ENCODE data around the gene CAMTA1. TPM values are rescaled to one million over a fixed set of nuclear protein-coding genes. Genes with fewer than 3 reads are reported as not detected.
A peak's percentile ranks its signal among the peaks of the same experiment; 100 is the strongest.

The CAMTA1 gene
- total RNA-seq, 1 experiment from 2014 or later, result 102 TPM

DNA sequence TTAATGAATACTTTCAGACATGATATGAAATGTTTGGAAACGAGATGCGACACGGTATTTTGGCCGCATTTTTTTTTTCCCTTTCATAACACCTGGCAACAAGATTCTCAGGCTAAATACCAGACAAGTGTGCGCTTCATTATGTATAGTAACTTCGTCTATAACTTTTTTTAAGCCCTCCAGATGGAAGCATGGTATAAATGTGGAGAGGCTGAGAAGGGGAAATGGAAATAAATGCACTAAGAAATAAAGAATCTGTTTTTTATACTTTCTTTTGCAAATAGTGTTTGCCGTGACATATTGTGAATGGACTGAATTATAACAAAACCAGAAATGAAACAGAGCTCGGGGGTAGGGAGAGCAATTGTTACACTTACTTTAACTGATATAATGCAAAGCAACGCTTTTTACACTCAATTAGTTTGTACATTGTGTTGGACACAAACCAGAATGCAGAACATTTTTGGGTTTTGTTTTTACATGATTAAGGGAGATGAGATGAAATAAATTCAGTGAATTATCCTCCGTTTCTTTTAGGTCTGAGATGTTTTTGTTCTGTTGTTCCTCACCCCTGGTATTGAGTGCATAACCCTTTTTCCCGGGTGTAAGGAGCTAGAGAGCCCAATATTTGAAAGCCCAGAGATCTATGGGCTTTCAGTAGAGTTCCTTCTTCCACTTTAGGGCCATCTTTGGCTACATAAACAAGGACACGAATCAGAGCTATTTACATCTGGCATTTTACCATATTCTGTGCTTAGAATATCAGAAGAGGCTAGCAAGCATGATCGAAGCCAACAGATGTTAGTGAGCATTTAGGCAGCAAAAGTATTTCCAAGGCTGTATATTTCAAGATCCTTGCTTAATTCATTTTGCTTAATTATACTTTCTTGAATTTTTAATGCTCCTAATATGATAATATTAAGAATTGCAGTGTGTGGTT, 478.0 kb downstream of the CAMTA1 start:
- in situ Hi-C loops (cut with HindIII; ENCODE audit: low pct_unique_long_range_greater_than_20kb, low sequenced_read_pairs), result no loop called here
- DNase-seq (ENCODE audit: low read depth), result no peak

GRCh38 chr1:7264101-7264500, 478.8 kb downstream of the CAMTA1 start:
- in situ Hi-C loops (cut with HindIII; ENCODE audit: low pct_unique_long_range_greater_than_20kb, low sequenced_read_pairs), result no loop called here
- DNase-seq (ENCODE audit: low read depth), result no peak

DNA sequence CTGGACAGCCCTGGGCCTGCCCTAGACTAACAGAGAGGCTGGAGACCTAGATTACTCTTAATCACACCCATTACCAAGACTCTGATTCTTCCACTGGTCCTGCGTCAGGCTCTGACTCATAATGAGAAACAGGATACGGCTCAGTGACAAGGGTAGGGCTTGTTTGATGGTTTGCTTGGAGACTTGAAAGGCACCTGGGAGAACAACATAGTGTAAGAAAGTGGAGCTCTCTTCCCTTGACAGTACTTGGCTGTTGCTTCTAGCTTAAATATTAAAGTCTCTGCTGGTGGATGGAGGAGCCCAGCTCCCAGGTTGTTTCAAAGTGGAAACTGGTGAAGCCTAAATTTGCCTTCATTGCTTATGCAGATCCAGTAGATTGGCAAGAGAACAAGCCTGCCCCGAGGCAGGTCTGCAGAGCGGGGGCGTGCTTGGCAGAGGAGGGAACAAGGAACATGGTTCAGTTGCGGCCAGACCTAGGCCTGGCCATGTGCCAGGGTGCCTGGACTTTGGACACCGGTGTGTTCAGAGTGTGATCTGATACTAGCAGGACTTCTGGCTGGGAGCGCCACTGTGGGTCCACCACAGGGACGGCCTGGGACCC, 480.6 kb downstream of the CAMTA1 start:
- in situ Hi-C loops (cut with HindIII; ENCODE audit: low pct_unique_long_range_greater_than_20kb, low sequenced_read_pairs), result no loop called here
- peak; percentile 95 for DNase-seq (ENCODE audit: low read depth)

- no peak for DNase-seq (ENCODE audit: low read depth)
Observed at GRCh38 chr1:7266561-7266960, 481.3 kb downstream of the CAMTA1 start.

DNA sequence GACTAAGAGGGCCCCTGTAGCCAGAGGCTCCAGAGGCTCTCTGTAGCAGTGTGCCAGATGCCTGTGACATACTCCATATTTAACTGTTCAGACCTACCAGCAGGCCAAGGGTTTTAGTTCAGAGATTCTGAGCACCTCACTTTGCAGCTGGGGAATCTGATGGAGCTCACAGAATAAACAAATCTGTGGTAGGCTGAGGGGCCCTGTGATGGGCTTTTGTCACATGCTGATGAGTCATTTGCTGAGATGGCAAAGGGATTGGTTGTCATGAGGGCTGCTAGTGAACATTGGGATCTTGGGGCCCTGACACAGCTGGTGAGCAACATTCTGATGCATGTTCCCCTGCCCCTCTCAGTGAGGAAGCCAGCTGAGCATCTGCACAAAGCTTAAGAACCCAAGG, 482.2 kb downstream of the CAMTA1 start:
- in situ Hi-C loops (cut with HindIII; ENCODE audit: low pct_unique_long_range_greater_than_20kb, low sequenced_read_pairs), result no loop called here
- DNase-seq (ENCODE audit: low read depth), result peak; percentile 46

More at GRCh38 chr1:7266561-7266960, 481.3 kb downstream of the CAMTA1 start:
- in situ Hi-C loops (cut with HindIII; ENCODE audit: low pct_unique_long_range_greater_than_20kb, low sequenced_read_pairs), result no loop called here

DNA sequence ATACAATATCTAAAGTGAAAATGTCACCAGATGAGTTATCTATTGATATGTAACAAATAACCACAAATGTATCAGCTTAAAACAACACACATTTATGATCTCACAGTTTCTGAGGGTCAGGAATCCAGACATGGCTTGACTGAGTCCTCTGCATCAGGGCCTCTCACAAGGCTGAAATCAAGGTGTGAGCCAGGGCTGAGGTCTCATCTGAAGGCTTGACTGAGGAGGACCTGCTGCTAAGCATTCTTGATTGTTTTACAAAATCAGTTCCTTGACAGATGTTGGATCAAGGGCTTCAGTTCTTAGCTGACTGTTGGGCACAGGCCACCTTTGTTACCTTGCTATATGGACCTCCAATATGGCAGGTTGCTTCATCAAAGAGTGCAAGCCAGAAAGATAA, 483.7 kb downstream of the CAMTA1 start:
- in situ Hi-C loops (cut with HindIII; ENCODE audit: low pct_unique_long_range_greater_than_20kb, low sequenced_read_pairs), result no loop called here

GRCh38 chr1:7269525-7269924, 484.3 kb downstream of the CAMTA1 start:
- in situ Hi-C loops (cut with HindIII; ENCODE audit: low pct_unique_long_range_greater_than_20kb, low sequenced_read_pairs), result no loop called here
- DNase-seq (ENCODE audit: low read depth), result no peak

More for the DNA sequence above, 483.7 kb downstream of the CAMTA1 start:
- DNase-seq (ENCODE audit: low read depth), result no peak

GRCh38 chr1:7274256-7274655, 489.0 kb downstream of the CAMTA1 start:
- no peak for DNase-seq (ENCODE audit: low read depth)
- in situ Hi-C loops (cut with HindIII; ENCODE audit: low pct_unique_long_range_greater_than_20kb, low sequenced_read_pairs), result no loop called here

DNA sequence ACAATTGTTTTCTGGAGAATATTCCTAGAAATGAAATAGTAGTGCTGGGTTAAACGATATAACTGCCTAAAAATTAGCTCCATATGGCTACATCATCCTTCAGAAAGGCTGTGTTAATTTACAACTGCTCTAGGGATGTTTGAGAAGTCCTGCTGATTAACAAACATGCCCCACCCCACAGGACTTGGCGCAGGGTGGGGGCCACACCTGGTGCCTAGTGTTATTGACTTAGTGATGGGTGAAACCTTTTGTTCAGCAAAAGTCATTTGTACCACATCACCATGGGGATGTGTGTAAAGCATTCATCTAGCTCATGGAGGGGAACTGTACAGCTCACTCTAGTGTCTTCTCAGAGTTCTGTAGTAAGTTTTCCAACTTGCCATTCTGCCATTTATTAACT, 492.8 kb downstream of the CAMTA1 start:
- no peak for DNase-seq (ENCODE audit: low read depth)
- in situ Hi-C loops (cut with HindIII; ENCODE audit: low pct_unique_long_range_greater_than_20kb, low sequenced_read_pairs), result no loop called here

- in situ Hi-C loops (cut with HindIII; ENCODE audit: low pct_unique_long_range_greater_than_20kb, low sequenced_read_pairs), result no loop called here
Observed at GRCh38 chr1:7278827-7279765, 493.8 kb downstream of the CAMTA1 start.

DNA sequence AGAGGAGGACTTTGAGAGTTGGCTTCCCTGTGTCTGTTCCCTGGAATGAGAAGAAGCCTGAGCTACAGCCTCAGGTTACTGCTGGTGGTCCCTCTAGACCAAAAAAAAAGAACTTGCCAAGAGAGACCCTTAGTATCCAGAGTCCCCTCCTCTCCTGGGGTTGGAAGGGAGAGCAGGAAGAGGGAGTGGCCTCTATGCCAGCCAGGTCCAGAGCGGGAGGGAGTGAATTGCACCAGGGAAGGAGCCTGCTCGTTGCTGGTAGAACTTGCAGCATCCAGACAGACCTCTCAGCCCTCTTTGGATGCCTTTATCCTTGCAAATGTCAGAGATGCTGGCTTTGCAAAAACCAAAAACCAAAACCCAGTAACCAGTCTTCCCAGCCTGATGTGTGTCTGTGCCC, 494.5 kb downstream of the CAMTA1 start:
- in situ Hi-C loops (cut with HindIII; ENCODE audit: low pct_unique_long_range_greater_than_20kb, low sequenced_read_pairs), result no loop called here

More at GRCh38 chr1:7278827-7279765, 493.8 kb downstream of the CAMTA1 start:
- DNase-seq (ENCODE audit: low read depth), result no peak

GRCh38 chr1:7280347-7280960, 495.2 kb downstream of the CAMTA1 start:
- in situ Hi-C loops (cut with HindIII; ENCODE audit: low pct_unique_long_range_greater_than_20kb, low sequenced_read_pairs), result no loop called here
- no peak for DNase-seq (ENCODE audit: low read depth)

More for the DNA sequence above, 494.5 kb downstream of the CAMTA1 start:
- no peak for DNase-seq (ENCODE audit: low read depth)

GRCh38 chr1:7281821-7282220, 496.6 kb downstream of the CAMTA1 start:
- no peak for DNase-seq (ENCODE audit: low read depth)
- in situ Hi-C loops (cut with HindIII; ENCODE audit: low pct_unique_long_range_greater_than_20kb, low sequenced_read_pairs), result no loop called here

DNA sequence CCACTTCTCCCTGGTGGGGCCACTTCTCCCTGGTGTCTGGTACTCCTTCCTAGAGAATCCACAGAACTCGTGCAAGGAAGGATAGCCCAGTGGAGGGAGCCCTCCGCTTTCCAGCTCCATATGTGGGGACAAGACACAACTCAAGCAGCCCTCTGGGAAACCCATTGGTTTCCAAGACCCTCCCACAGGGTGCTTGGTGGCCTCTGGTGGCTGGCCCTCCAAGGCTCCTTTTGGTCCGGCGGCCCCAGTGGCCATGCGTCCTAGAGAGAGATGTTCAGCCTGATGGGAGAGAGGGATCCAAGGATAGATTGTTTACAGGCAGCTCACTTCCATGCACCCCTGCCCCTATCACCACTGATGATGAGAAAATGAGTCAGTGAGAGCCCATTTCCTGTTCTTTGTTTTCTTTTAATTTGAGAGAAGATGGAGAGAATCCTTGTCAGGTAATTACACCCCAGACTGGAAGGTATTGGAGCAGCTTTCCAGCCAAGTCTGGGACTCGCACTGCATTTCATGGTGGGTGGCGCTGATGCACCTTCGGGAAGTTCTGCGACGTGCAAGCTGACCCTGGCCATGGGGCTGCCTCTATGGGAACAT, 499.7 kb downstream of the CAMTA1 start:
- in situ Hi-C loops (cut with HindIII; ENCODE audit: low pct_unique_long_range_greater_than_20kb, low sequenced_read_pairs), result no loop called here
- no peak for DNase-seq (ENCODE audit: low read depth)

DNA sequence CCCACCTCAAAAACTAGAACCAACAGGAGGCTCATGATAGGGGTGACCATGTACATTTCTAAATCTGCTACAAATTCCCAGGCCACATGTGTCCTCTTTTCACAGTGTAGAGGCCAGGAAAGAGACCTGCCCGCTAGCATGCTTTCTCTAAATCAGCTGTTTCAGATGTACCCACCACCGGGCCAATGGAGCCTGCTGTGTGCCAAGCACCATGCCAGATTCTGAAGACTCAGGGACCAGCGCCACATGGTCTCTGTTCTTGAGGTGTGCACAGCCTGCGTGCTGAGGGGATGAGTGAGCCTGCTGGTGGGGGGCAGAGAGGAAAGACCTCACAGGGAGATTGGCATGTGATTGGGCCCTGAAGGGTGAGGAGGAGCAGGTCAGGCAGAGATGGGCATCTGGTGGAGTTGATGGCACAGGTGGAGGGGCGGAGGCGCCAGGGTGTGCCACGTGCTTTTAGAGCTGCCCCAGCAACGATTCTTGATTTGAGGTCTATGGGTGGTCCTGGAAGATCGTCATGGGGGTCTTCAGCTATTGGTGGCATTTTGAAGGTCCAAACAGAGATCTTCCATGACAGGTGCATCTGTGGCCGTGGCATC, 500.7 kb downstream of the CAMTA1 start:
- in situ Hi-C loops (cut with HindIII; ENCODE audit: low pct_unique_long_range_greater_than_20kb, low sequenced_read_pairs), result no loop called here
- DNase-seq (ENCODE audit: low read depth), result no peak

DNA sequence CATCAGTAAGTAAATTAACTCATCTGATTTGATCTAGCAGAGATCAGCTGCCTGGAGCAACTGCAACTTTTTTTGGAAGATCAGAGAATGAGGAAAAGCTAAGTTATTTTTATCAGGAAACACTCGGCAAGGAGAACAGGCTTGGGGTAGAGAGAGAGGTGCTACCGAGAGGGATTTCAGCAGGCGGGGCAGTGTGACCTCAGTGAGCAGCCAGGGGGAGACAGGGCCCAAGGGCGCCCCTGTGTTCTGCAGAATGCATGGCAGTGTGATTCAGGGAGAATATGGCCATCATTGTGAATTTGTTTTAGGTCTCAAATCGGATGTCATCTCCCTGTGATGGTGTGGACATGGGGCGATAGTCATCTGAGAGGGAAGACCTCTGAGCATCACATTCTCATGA, 501.8 kb downstream of the CAMTA1 start:
- in situ Hi-C loops (cut with HindIII; ENCODE audit: low pct_unique_long_range_greater_than_20kb, low sequenced_read_pairs), result no loop called here
- no peak for DNase-seq (ENCODE audit: low read depth)

- in situ Hi-C loops (cut with HindIII; ENCODE audit: low pct_unique_long_range_greater_than_20kb, low sequenced_read_pairs), result no loop called here
- no peak for DNase-seq (ENCODE audit: low read depth)
Observed at GRCh38 chr1:7288992-7289391, 503.7 kb downstream of the CAMTA1 start.

Measured in Caki2 (cell line).